HEK293T (cell line): ENCODE results near the gene THAP11.

Source experiments
- ARNT ChIP-seq: fragments of 450-650 bp; IDR thresholded peaks from 2 replicates; pipeline ENCODE4 v1.6.1; 2017; ENCODE audit warnings: mild to moderate bottlenecking
- BHLHE40 ChIP-seq: fragments of 450-650 bp; IDR thresholded peaks from 2 replicates; pipeline ENCODE4 v1.6.1; 2016; ENCODE audit warnings: mild to moderate bottlenecking, moderate library complexity, borderline replicate concordance
- ELF4 ChIP-seq: fragments of 450-650 bp; IDR thresholded peaks from 2 replicates; pipeline ENCODE4 v1.6.1; 2017; ENCODE audit warnings: antibody characterized with exemption
- FOXK2 ChIP-seq: fragments of 450-650 bp; IDR thresholded peaks from 2 replicates; pipeline ENCODE4 v1.6.1; 2016; ENCODE audit warnings: mild to moderate bottlenecking
- FOXM1 ChIP-seq: fragments of 450-650 bp; IDR thresholded peaks from 2 replicates; pipeline ENCODE4 v1.6.1; 2017; ENCODE audit warnings: mild to moderate bottlenecking, borderline replicate concordance
- HDGF ChIP-seq: fragments of 450-650 bp; IDR thresholded peaks from 2 replicates; pipeline ENCODE4 v1.6.1; 2017; ENCODE audit warnings: antibody characterized with exemption, borderline replicate concordance
- L3MBTL2 ChIP-seq: fragments of 450-650 bp; conservative IDR thresholded peaks from 2 replicates; pipeline ENCODE4 v1.6.1; 2016; ENCODE audit warnings: mild to moderate bottlenecking
- LEF1 ChIP-seq: fragments of 450-650 bp; IDR thresholded peaks from 2 replicates; pipeline ENCODE4 v1.6.1; 2017; ENCODE audit warnings: mild to moderate bottlenecking, borderline replicate concordance
- NFRKB ChIP-seq: fragments of 450-650 bp; IDR thresholded peaks from 2 replicates; pipeline ENCODE4 v1.6.1; 2016; ENCODE audit warnings: mild to moderate bottlenecking, moderate library complexity
- SP1 ChIP-seq: fragments of 450-650 bp; IDR thresholded peaks from 2 replicates; pipeline ENCODE4 v1.6.1; 2017
- SUZ12 ChIP-seq: fragments of 450-650 bp; IDR thresholded peaks from 2 replicates; pipeline ENCODE4 v1.6.1; 2016; ENCODE audit warnings: mild to moderate bottlenecking
- TF ChIP-seq, protein P1 (sequence below): fragments of 450-650 bp; IDR thresholded peaks from 2 replicates; pipeline ENCODE4 v1.6.1; 2016

- TF ChIP-seq ELF4 (no peak), FOXK2 (no peak), ARNT (no peak), SP1 (no peak), FOXM1 (no peak), SUZ12 (no peak), HDGF (no peak), L3MBTL2 (no peak), LEF1 (no peak), NFRKB (no peak), BHLHE40 (no peak)
- TF ChIP-seq, protein P1, sequence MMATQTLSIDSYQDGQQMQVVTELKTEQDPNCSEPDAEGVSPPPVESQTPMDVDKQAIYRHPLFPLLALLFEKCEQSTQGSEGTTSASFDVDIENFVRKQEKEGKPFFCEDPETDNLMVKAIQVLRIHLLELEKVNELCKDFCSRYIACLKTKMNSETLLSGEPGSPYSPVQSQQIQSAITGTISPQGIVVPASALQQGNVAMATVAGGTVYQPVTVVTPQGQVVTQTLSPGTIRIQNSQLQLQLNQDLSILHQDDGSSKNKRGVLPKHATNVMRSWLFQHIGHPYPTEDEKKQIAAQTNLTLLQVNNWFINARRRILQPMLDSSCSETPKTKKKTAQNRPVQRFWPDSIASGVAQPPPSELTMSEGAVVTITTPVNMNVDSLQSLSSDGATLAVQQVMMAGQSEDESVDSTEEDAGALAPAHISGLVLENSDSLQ: no peak
Observed at GRCh38 chr16:67807148-67807682, 34.9 kb upstream of the THAP11 start.
